IPS-18a (cell line): ENCODE measurements around the gene TP53I11.
A peak's percentile ranks its signal among the peaks of the same experiment; 100 is the strongest.

Source experiments
- H3K27ac ChIP-seq: one replicate; pipeline ENCODE4 v1.5.1; 2013; ENCODE audit warnings: low read length
- H3K27me3 ChIP-seq: one replicate; pipeline ENCODE4 v1.6.1; 2013; ENCODE audit warnings: mild to moderate bottlenecking, low read length; ENCODE audit not compliant: control insufficient read depth, insufficient read depth
- H3K36me3 ChIP-seq: one replicate; pipeline ENCODE4 v1.6.1; 2013; ENCODE audit warnings: low read depth, low read length; ENCODE audit not compliant: control insufficient read depth
- H3K4me1 ChIP-seq: one replicate; pipeline ENCODE4 v1.6.1; 2013; ENCODE audit warnings: low read depth, low read length; ENCODE audit not compliant: control insufficient read depth
- H3K4me3 ChIP-seq: one replicate; pipeline ENCODE4 v1.5.1; 2013; ENCODE audit warnings: low read length
- H3K9ac ChIP-seq: one replicate; pipeline ENCODE4 v1.6.1; 2013; ENCODE audit warnings: mild to moderate bottlenecking, low read length, moderate library complexity
- H3K9me3 ChIP-seq: one replicate; pipeline ENCODE4 v1.6.1; 2013; ENCODE audit warnings: low read depth, low read length; ENCODE audit not compliant: control insufficient read depth

TP53I11 gene

GRCh38 chr11:44952082-44952481 lies 1.4 kb upstream of the TP53I11 start:
- Histone ChIP-seq H3K4me1 (peaks cover 39% of the 10 kb centered on the region), H3K9me3 (no peaks in the 10 kb centered on the region), H3K27ac (no peak overlapping the region)

GRCh38 chr11:44950031-44950624 lies 555 bp downstream of the TP53I11 start:
- Histone ChIP-seq H3K27ac (no peak overlapping the region), H3K4me1 (peaks cover 27% of the 10 kb centered on the region), H3K4me3 (peak overlapping the region; percentile 76), H3K36me3 (no peaks in the 10 kb centered on the region), H3K9me3 (no peaks in the 10 kb centered on the region), H3K27me3 (peaks cover 4% of the 10 kb centered on the region), H3K9ac (peak overlapping the region; percentile 69)

More at GRCh38 chr11:44952082-44952481, 1.4 kb upstream of the TP53I11 start:
- H3K36me3 ChIP-seq = no peaks in the 10 kb centered on the region
- H3K9ac ChIP-seq = no peak overlapping the region
- peaks cover 7% of the 10 kb centered on the region for H3K27me3 ChIP-seq
- H3K4me3 ChIP-seq = no peak overlapping the region

- H3K36me3 ChIP-seq = no peaks in the 10 kb centered on the region
- no peaks in the 10 kb centered on the region for H3K9me3 ChIP-seq
- H3K27ac ChIP-seq = no peak overlapping the region
- peaks cover 4% of the 10 kb centered on the region for H3K27me3 ChIP-seq
- H3K9ac ChIP-seq = peak overlapping the region; percentile 69
- peaks cover 27% of the 10 kb centered on the region for H3K4me1 ChIP-seq
- peak overlapping the region; percentile 76 for H3K4me3 ChIP-seq
Observed at GRCh38 chr11:44949160-44950030, 1.3 kb downstream of the TP53I11 start.

- no peaks in the 10 kb centered on the region for H3K9me3 ChIP-seq
- H3K27ac ChIP-seq = no peak overlapping the region
- no peak overlapping the region for H3K4me3 ChIP-seq
- H3K9ac ChIP-seq = no peak overlapping the region
- H3K27me3 ChIP-seq = peaks cover 4% of the 10 kb centered on the region
- no peaks in the 10 kb centered on the region for H3K36me3 ChIP-seq
- peaks cover 30% of the 10 kb centered on the region for H3K4me1 ChIP-seq
Observed at GRCh38 chr11:44948155-44948554, 2.5 kb downstream of the TP53I11 start.

GRCh38 chr11:44947114-44947513 lies 3.6 kb downstream of the TP53I11 start:
- peaks cover 34% of the 10 kb centered on the region for H3K4me1 ChIP-seq
- H3K27ac ChIP-seq = no peak overlapping the region
- H3K9me3 ChIP-seq = no peaks in the 10 kb centered on the region
- no peaks in the 10 kb centered on the region for H3K36me3 ChIP-seq
- H3K4me3 ChIP-seq = no peak overlapping the region
- H3K27me3 ChIP-seq = peaks cover 4% of the 10 kb centered on the region
- H3K9ac ChIP-seq = no peak overlapping the region

- Histone ChIP-seq H3K4me3 (no peak overlapping the region), H3K36me3 (no peaks in the 10 kb centered on the region), H3K4me1 (peaks cover 34% of the 10 kb centered on the region), H3K9me3 (no peaks in the 10 kb centered on the region), H3K9ac (no peak overlapping the region), H3K27me3 (peaks cover 2% of the 10 kb centered on the region), H3K27ac (no peak overlapping the region)
Observed at GRCh38 chr11:44946263-44946662, 4.4 kb downstream of the TP53I11 start.

- Histone ChIP-seq H3K27ac (no peak overlapping the region), H3K4me1 (peaks cover 34% of the 10 kb centered on the region), H3K9me3 (no peaks in the 10 kb centered on the region), H3K9ac (no peak overlapping the region), H3K27me3 (no peaks in the 10 kb centered on the region), H3K36me3 (no peaks in the 10 kb centered on the region), H3K4me3 (no peak overlapping the region)
Observed at GRCh38 chr11:44945666-44946065, 5.0 kb downstream of the TP53I11 start.

GRCh38 chr11:44944853-44945235 lies 5.8 kb downstream of the TP53I11 start:
- no peaks in the 10 kb centered on the region for H3K36me3 ChIP-seq
- no peaks in the 10 kb centered on the region for H3K9me3 ChIP-seq
- peaks cover 34% of the 10 kb centered on the region for H3K4me1 ChIP-seq
- H3K9ac ChIP-seq = no peak overlapping the region
- no peak overlapping the region for H3K4me3 ChIP-seq
- no peak overlapping the region for H3K27ac ChIP-seq
- H3K27me3 ChIP-seq = no peaks in the 10 kb centered on the region

- Histone ChIP-seq H3K9me3 (no peaks in the 10 kb centered on the region), H3K27me3 (no peaks in the 10 kb centered on the region), H3K9ac (no peak overlapping the region), H3K4me3 (no peak overlapping the region), H3K27ac (no peak overlapping the region), H3K4me1 (peaks cover 34% of the 10 kb centered on the region), H3K36me3 (no peaks in the 10 kb centered on the region)
Observed at GRCh38 chr11:44944181-44944852, 6.4 kb downstream of the TP53I11 start.

GRCh38 chr11:44943696-44944095 lies 7.0 kb downstream of the TP53I11 start:
- H3K9ac ChIP-seq = no peak overlapping the region
- no peak overlapping the region for H3K4me3 ChIP-seq
- peaks cover 31% of the 10 kb centered on the region for H3K4me1 ChIP-seq
- H3K9me3 ChIP-seq = no peaks in the 10 kb centered on the region
- H3K27ac ChIP-seq = no peak overlapping the region
- no peaks in the 10 kb centered on the region for H3K27me3 ChIP-seq
- H3K36me3 ChIP-seq = no peaks in the 10 kb centered on the region

GRCh38 chr11:44943118-44943517 lies 7.6 kb downstream of the TP53I11 start:
- Histone ChIP-seq H3K9ac (no peak overlapping the region), H3K4me3 (no peak overlapping the region), H3K27me3 (no peaks in the 10 kb centered on the region), H3K36me3 (no peaks in the 10 kb centered on the region), H3K4me1 (peaks cover 29% of the 10 kb centered on the region), H3K9me3 (no peaks in the 10 kb centered on the region), H3K27ac (no peak overlapping the region)
